GM12878 (cell line): ENCODE measurements around the gene UBE2M. TPM values are rescaled to one million over a fixed set of nuclear protein-coding genes. Genes with fewer than 3 reads are reported as not detected.
A peak's percentile ranks its signal among the peaks of the same experiment; 100 is the strongest.

ENCODE experiments used
- ATAC-seq: fragments of 200-7000 bp; cut with Tn5 transposase; 3 replicates; pipeline ENCODE4 v1.9.1; 2020; ENCODE audit warnings: mild to moderate bottlenecking, moderate library complexity
- BruUV-seq: library from RNA; stranded (reverse); fragments of 400-500 nt; replicated peaks from 2 replicates; lab custom pipeline; 2021; lab: Mats Ljungman, UMichigan
- CTCF ChIA-PET: fragments of 300-600 bp; sonication (Branson Sonifier 250); formaldehyde crosslinking; extraction: SDS; loops from one replicate; lab custom pipeline; 2021; ENCODE audit warnings: inconsistent platforms; lab: Yijun Ruan, JAX
- POLR2A ChIA-PET: fragments of 350-600 bp; formaldehyde crosslinking; extraction: SDS; loops from one replicate; lab custom pipeline; 2021; ENCODE audit warnings: inconsistent platforms; lab: Charles Lee
- RAD21 ChIA-PET: fragments of 300-600 bp; sonication (Branson Sonifier 250); formaldehyde crosslinking; loops from one replicate; lab custom pipeline; 2023; ENCODE audit warnings: antibody characterized with exemption; ENCODE audit not compliant: unreplicated experiment; lab: Charles Lee
- SMC1A ChIA-PET: fragments of 300-600 bp; sonication (Branson Sonifier 250); formaldehyde crosslinking; loops from one replicate; lab custom pipeline; 2023; ENCODE audit not compliant: unreplicated experiment, uncharacterized antibody; lab: Charles Lee
- DNase-seq: peaks from one replicate; pipeline ENCODE4 v3.0.0-alpha.2; 2011; ENCODE audit warnings: low read depth, low spot score
- FAIRE-seq: peaks from 3 replicates; lab custom pipeline; 2011; peaks lifted over from hg19 to GRCh38; lab: Jason Lieb, UNC
- H2AFZ ChIP-seq: 2 replicates; pipeline ENCODE4 v1.6.0; 2011; ENCODE audit warnings: low read depth, low read length, control low read depth; ENCODE audit not compliant: control insufficient read depth
- H3K27ac ChIP-seq: 2 replicates; pipeline ENCODE4 v1.5.1; 2011; ENCODE audit warnings: control low read depth; ENCODE audit not compliant: control insufficient read depth, insufficient read depth
- H3K27me3 ChIP-seq, 2 experiments: replicated peaks in 1 of 2; 2 replicates each; pipeline versions ENCODE4 v1.6.0 to v1.6.1; 2011; ENCODE audit warnings: low read length in 1 of 2; ENCODE audit not compliant: control insufficient read depth in 2 of 2, insufficient read depth in 2 of 2
- H3K36me3 ChIP-seq, 2 experiments: 2 replicates each; pipeline ENCODE4 v1.5.1; 2011; ENCODE audit warnings: low read length in 1 of 2; ENCODE audit not compliant: control insufficient read depth in 2 of 2, insufficient read depth in 2 of 2
- H3K4me1 ChIP-seq: 2 replicates; pipeline ENCODE4 v1.6.1; 2011; ENCODE audit warnings: mild to moderate bottlenecking, low read length, moderate library complexity, mixed read lengths; ENCODE audit not compliant: control insufficient read depth, insufficient read depth
- H3K4me2 ChIP-seq: 2 replicates; pipeline ENCODE4 v1.6.0; 2011; ENCODE audit warnings: control low read depth; ENCODE audit not compliant: control insufficient read depth, insufficient read depth
- H3K4me3 ChIP-seq: fragments of 200-600 bp; sonication (generic); 2 replicates; pipeline ENCODE4 v1.5.1; 2016
- H3K79me2 ChIP-seq: 2 replicates; pipeline ENCODE4 v1.6.0; 2011; ENCODE audit warnings: low read length; ENCODE audit not compliant: control insufficient read depth, insufficient read depth
- H3K9ac ChIP-seq: 2 replicates; pipeline ENCODE4 v1.8.0; 2011; ENCODE audit warnings: low read length, control low read depth, mixed read lengths; ENCODE audit not compliant: control insufficient read depth, insufficient read depth
- H3K9me3 ChIP-seq: replicated peaks from 3 replicates; pipeline ENCODE4 v1.5.1; 2011; ENCODE audit warnings: mild to moderate bottlenecking, low read length; ENCODE audit not compliant: control insufficient read depth, insufficient read depth
- H4K20me1 ChIP-seq: 2 replicates; pipeline ENCODE4 v1.6.0; 2011; ENCODE audit not compliant: control insufficient read depth, insufficient read depth
- GABPA ChIP-seq: IDR thresholded peaks from 2 replicates; pipeline ENCODE4 v1.6.1; 2014; ENCODE audit warnings: antibody characterized with exemption, low read depth, mild to moderate bottlenecking, inconsistent platforms
- KAT2A ChIP-seq: conservative IDR thresholded peaks from 2 replicates; pipeline ENCODE4 v1.6.1; 2011; ENCODE audit warnings: low read depth, low read length; ENCODE audit not compliant: control insufficient read depth
- MTA3 ChIP-seq: IDR thresholded peaks from 2 replicates; pipeline ENCODE4 v1.6.1; 2012; ENCODE audit warnings: low read length, inconsistent platforms, borderline replicate concordance
- POLR2AphosphoS2 ChIP-seq: IDR thresholded peaks from 2 replicates; pipeline ENCODE4 v1.6.1; 2011; ENCODE audit warnings: low read depth, mild to moderate bottlenecking, low read length, improper control_type of control experiment, moderate library complexity
- SMAD1 ChIP-seq: fragments of 450-650 bp; IDR thresholded peaks from 2 replicates; pipeline ENCODE4 v1.6.1; 2018; ENCODE audit warnings: mild to moderate bottlenecking, low read depth; ENCODE audit not compliant: partially characterized antibody
- STAT3 ChIP-seq: IDR thresholded peaks from 2 replicates; pipeline ENCODE4 v1.6.1; 2011; ENCODE audit warnings: low read depth, low read length, improper control_type of control experiment
- ZSCAN29 ChIP-seq: fragments of 450-650 bp; IDR thresholded peaks from 2 replicates; pipeline ENCODE4 v1.6.1; 2017; ENCODE audit warnings: mild to moderate bottlenecking, moderate library complexity
- WGBS: methylation state at CpG from one replicate; pipeline ENCODE4 v1.1.6; 2016; ENCODE audit warnings: low lambda C conversion rate; ENCODE audit not compliant: insufficient replicate concordance, insufficient coverage; ENCODE audit errors: missing lambda C conversion rate; 5-methylcytosine and 5-hydroxymethylcytosine counted together
- in situ Hi-C: fragments of 300-500 bp; cut with MboI; formaldehyde crosslinking; loops from 9 replicates; pipeline ENCODE4 v1.14.3; 2018; ENCODE audit warnings: mixed read lengths
- intact Hi-C: fragments of 100-400 bp; cut with micrococcal nuclease; formaldehyde crosslinking; loops from one replicate; pipeline ENCODE4 v1.14.2; 2022; ENCODE audit not compliant: unreplicated experiment
- polyA plus RNA-seq, 11 experiments: library from polyadenylated mRNA; depleted of rRNA in 4 of 11; unstranded in 6 of 11; stranded (reverse) in 5 of 11; fragments of >200 nt; fragmentation: Nextera tagmentation in 4 of 11; fragmentation: Illumina TruSeq in 1 of 11; extraction: Ambion mirVana in 4 of 11; extraction: Trizol in 1 of 11; gene quantifications; 1 replicate in 1 of 11; 2 replicates in 10 of 11; pipeline versions ENCODE4 v1.2.1 to v1.2.3, GENCODE V29; 2011 to 2016; ENCODE audit warnings: inconsistent platforms in 2 of 11, missing spikeins in 2 of 11, low read depth in 1 of 11
- total RNA-seq, 4 experiments: library from RNA; depleted of rRNA in 3 of 4; stranded (reverse); fragments of >200 nt in 3 of 4; fragmentation: Illumina TruSeq in 1 of 4; extraction: Trizol in 1 of 4; gene quantifications; 2 replicates each; pipeline versions ENCODE4 v1.2.1 to v1.2.3, GENCODE V29; 2013 to 2021
- TF ChIP-seq, protein P1 (sequence below): fragments of 450-650 bp; IDR thresholded peaks from 2 replicates; pipeline ENCODE4 v1.6.1; 2017; ENCODE audit warnings: antibody characterized with exemption, mild to moderate bottlenecking, moderate library complexity

UBE2M gene
- total and polyA plus RNA-seq, 10 of the 15 experiments (the other 5 are each of a cell fraction or from before 2014, with no cell fraction given), result 1.4 to 105 (median 73.9) TPM

GRCh38 chr19:58555369-58555885 lies 3.0 kb downstream of the UBE2M start:
- Histone ChIP-seq H3K4me1 (peaks cover 34% of the 10 kb centered on the region), H3K9me3 (no peaks in the 10 kb centered on the region), H3K36me3 (peaks cover 5 to 21% of the 10 kb centered on the region in 2 experiments; a peak in 3 of 4 replicates), H3K4me3 (peak overlapping the region; percentile 68; the same call in 1 of the 2 replicates), H4K20me1 (no peaks in the 10 kb centered on the region; the same call in 1 of the 2 replicates), H2AFZ (peak overlapping the region; percentile 86), H3K27ac (peak overlapping the region; percentile 93), H3K9ac (peak overlapping the region; percentile 82), H3K4me2 (peak overlapping the region; percentile 98), H3K27me3 (no peaks in the 10 kb centered on the region), H3K79me2 (peaks cover 45% of the 10 kb centered on the region)
- intact Hi-C loops (loop anchor here (1.0 kb wide), 1 partner anchor 11 kb away; the partner anchor contains the start of gene TRIM28), in situ Hi-C loops (no loop called here)
- FAIRE-seq (no peak), DNase-seq (no peak), ATAC-seq (no peak)
- WGBS, result 46% methylated on average over 4 of the region's 4 CpGs
- ChIA-PET RAD21 (interaction anchor here (0.6 to 1.9 kb wide), 5 partner anchors 12 to 35 kb away, joined by 3 to 13 read pairs (median 3); partner anchors contain the start of genes TRIM28 and ZBTB45), CTCF (interaction anchor here (0.7 to 3.9 kb wide), 4 partner anchors 13 to 41 kb away, joined by 3 to 37 read pairs (median 5); partner anchors contain the start of gene ZBTB45), POLR2A (interaction anchor here (0.9 to 3.1 kb wide), 11 partner anchors 9 to 174 kb away, joined by 3 to 41 read pairs (median 6); partner anchors contain the start of genes MZF1, TRIM28, ZBTB45 and ZNF837), SMC1A (interaction anchor here (1.0 to 2.9 kb wide), 6 partner anchors 10 to 193 kb away, joined by 3 to 21 read pairs (median 10); partner anchors contain the start of genes TRIM28, ZBTB45 and ZNF497)
- no TSS peak for BruUV-seq
- no peak for TF ChIP-seq STAT3
- no peak for TF ChIP-seq ZSCAN29
- TF ChIP-seq SMAD1, result peak; percentile 13
- no peak for TF ChIP-seq MTA3
- TF ChIP-seq POLR2AphosphoS2, result no peak
- TF ChIP-seq KAT2A, result no peak
- TF ChIP-seq, protein P1, sequence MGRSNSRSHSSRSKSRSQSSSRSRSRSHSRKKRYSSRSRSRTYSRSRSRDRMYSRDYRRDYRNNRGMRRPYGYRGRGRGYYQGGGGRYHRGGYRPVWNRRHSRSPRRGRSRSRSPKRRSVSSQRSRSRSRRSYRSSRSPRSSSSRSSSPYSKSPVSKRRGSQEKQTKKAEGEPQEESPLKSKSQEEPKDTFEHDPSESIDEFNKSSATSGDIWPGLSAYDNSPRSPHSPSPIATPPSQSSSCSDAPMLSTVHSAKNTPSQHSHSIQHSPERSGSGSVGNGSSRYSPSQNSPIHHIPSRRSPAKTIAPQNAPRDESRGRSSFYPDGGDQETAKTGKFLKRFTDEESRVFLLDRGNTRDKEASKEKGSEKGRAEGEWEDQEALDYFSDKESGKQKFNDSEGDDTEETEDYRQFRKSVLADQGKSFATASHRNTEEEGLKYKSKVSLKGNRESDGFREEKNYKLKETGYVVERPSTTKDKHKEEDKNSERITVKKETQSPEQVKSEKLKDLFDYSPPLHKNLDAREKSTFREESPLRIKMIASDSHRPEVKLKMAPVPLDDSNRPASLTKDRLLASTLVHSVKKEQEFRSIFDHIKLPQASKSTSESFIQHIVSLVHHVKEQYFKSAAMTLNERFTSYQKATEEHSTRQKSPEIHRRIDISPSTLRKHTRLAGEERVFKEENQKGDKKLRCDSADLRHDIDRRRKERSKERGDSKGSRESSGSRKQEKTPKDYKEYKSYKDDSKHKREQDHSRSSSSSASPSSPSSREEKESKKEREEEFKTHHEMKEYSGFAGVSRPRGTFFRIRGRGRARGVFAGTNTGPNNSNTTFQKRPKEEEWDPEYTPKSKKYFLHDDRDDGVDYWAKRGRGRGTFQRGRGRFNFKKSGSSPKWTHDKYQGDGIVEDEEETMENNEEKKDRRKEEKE, result no peak
- no peak for TF ChIP-seq GABPA
